Measurements from ENCODE around the gene MGLL.

Gene MGLL

GRCh38 chr3:127804141-127804540 is 18.2 kb downstream of the MGLL start:
- no peak for DNase-seq (ENCODE audit: low spot score)
- TF ChIP-seq CTCF (IDR thresholded peaks at IDR 0.05; ENCODE audit: extremely low read depth, missing control alignments), result no peak

- TF ChIP-seq CTCF (IDR thresholded peaks at IDR 0.05; ENCODE audit: extremely low read depth, missing control alignments), result no peak
- DNase-seq (ENCODE audit: low spot score), result no peak
Observed at GRCh38 chr3:127803619-127804018, 18.7 kb downstream of the MGLL start.

GRCh38 chr3:127802606-127803005 is 19.7 kb downstream of the MGLL start:
- TF ChIP-seq CTCF (IDR thresholded peaks at IDR 0.05; ENCODE audit: extremely low read depth, missing control alignments), result no peak
- DNase-seq (ENCODE audit: low spot score), result no peak

- no peak for TF ChIP-seq CTCF (IDR thresholded peaks at IDR 0.05; ENCODE audit: extremely low read depth, missing control alignments)
- no peak for DNase-seq (ENCODE audit: low spot score)
Observed at GRCh38 chr3:127801731-127802313, 20.5 kb downstream of the MGLL start.

GRCh38 chr3:127800508-127800907 is 21.8 kb downstream of the MGLL start:
- no peak for TF ChIP-seq CTCF (IDR thresholded peaks at IDR 0.05; ENCODE audit: extremely low read depth, missing control alignments)
- peak; percentile 38 for DNase-seq (ENCODE audit: low spot score)

GRCh38 chr3:127799476-127800222 is 22.7 kb downstream of the MGLL start:
- TF ChIP-seq CTCF (IDR thresholded peaks at IDR 0.05; ENCODE audit: extremely low read depth, missing control alignments), result no peak
- no peak for DNase-seq (ENCODE audit: low spot score)

GRCh38 chr3:127798716-127799115 is 23.6 kb downstream of the MGLL start:
- DNase-seq (ENCODE audit: low spot score), result no peak

More at GRCh38 chr3:127798716-127799115, 23.6 kb downstream of the MGLL start:
- TF ChIP-seq CTCF (IDR thresholded peaks at IDR 0.05; ENCODE audit: extremely low read depth, missing control alignments), result no peak

Data from GM20000 (cell line).